ENCODE data around the gene ORC3. TPM values are rescaled to one million over a fixed set of nuclear protein-coding genes. Genes with fewer than 3 reads are reported as not detected.
A peak's percentile ranks its signal among the peaks of the same experiment; 100 is the strongest.

The ORC3 gene
- total RNA-seq, 1 donor from 2014 or later = 29.7 TPM

DNA sequence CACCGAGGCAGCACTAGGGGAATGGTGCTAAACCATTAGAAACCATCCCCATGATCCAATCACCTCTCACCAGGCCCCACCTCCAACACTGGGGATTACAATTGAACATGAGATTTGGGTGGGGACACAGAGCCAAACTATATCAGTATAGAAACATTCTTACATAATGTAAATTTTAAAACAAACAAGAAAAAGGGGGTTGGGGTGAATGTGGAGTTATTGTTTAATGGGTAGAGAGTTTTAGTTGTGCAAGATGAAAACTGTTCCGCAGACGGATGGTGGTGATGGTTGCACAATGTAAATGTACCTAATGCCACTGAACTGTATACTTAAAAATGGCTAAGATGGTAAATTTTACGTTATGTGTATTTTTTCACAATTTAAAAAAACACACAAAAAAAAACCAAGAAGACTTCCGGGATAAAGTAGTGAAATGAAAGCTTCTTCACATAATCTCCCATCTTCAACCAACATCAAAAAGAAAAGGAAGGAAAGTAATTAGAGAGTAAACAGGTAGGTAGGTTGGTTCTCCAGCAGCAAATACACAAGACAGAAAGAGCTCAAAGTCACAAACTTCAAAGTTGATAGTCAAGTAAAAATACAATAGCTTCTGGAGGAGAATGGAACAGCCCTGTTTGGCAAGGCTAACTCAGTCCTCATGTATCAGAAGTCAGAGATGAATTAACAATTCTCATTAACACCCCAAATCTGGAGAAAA, 16.5 kb upstream of the ORC3 start:
- TF ChIP-seq, protein P1, sequence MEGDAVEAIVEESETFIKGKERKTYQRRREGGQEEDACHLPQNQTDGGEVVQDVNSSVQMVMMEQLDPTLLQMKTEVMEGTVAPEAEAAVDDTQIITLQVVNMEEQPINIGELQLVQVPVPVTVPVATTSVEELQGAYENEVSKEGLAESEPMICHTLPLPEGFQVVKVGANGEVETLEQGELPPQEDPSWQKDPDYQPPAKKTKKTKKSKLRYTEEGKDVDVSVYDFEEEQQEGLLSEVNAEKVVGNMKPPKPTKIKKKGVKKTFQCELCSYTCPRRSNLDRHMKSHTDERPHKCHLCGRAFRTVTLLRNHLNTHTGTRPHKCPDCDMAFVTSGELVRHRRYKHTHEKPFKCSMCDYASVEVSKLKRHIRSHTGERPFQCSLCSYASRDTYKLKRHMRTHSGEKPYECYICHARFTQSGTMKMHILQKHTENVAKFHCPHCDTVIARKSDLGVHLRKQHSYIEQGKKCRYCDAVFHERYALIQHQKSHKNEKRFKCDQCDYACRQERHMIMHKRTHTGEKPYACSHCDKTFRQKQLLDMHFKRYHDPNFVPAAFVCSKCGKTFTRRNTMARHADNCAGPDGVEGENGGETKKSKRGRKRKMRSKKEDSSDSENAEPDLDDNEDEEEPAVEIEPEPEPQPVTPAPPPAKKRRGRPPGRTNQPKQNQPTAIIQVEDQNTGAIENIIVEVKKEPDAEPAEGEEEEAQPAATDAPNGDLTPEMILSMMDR (conservative IDR thresholded peaks at IDR 0.05; ENCODE audit: low read depth, low read length) = no peak

DNA sequence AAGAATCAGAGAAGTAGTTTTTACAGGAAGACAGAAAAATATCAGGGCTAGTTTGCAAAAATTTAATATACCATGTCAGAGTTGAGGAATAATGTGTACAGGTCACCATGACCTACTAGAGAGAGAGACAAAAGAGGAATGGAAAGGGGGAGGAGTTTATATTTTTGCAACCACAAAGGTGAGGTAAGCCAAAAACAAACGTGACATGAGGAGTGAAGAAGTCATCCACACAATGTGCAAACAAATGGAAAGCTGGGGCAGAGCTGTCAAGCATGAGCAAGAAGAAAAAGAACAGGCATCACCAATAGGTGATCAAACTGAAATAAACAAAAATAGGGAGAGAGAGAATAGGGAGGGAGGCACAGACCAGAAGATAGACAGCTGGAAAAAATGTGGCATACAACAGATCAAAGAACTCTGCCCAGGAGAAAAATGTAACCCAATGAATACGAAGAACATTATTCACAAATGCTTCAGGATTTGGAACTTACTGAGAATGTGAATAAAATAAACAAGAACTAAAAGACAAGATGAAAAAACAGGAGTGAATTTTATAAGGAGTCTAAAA, 15.6 kb upstream of the ORC3 start:
- DNase-seq (ENCODE audit: low read depth) = no peak
- TF ChIP-seq, protein P1 (conservative IDR thresholded peaks at IDR 0.05; ENCODE audit: low read depth, low read length) = no peak
- no peak overlapping the region for H3K4me3 ChIP-seq (ENCODE audit: low read depth, low read length)

More for the DNA sequence above, 16.5 kb upstream of the ORC3 start:
- no peak overlapping the region for H3K4me3 ChIP-seq (ENCODE audit: low read depth, low read length)
- DNase-seq (ENCODE audit: low read depth) = no peak

DNA sequence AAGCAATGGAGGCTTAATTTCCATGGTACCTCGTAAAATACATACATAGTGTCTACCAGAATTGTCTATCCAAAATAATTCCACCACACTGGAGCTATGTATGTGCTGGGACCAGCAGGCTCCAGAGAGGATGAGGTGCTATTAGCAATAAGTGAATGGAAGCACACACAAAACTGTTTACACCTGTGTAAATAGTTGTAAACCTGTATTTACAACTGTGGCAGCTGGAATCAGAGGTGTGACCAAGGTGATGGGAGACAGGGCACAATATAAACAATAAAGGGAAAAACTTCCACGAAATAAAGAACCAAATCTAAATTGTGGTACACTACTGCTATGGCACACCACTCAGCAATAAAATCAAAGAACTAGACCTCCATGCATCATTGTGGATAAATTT, 14.5 kb upstream of the ORC3 start:
- H3K4me3 ChIP-seq (ENCODE audit: low read depth, low read length) = no peak overlapping the region
- TF ChIP-seq, protein P1 (conservative IDR thresholded peaks at IDR 0.05; ENCODE audit: low read depth, low read length) = no peak
- DNase-seq (ENCODE audit: low read depth) = no peak

DNA sequence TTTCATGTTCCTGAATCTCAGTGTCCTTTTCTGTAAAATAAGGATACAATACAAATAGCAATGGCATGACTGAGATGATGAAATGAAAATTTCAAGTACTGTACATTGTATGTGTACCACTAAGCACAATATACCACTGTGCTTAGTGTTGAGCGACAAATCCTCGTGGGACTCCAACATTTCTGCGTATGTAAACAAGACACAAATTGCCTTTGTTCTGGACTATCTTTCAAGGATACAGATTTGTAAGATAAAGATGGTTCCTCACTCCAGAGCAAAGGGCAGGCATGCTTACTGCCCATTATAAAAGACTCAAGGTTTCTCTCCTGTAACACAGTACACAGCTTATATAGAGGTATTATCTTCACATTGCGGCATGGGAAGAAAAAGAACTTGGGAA, 6.1 kb upstream of the ORC3 start:
- H3K4me3 ChIP-seq (ENCODE audit: low read depth, low read length) = no peak overlapping the region
- no peak for DNase-seq (ENCODE audit: low read depth)
- TF ChIP-seq, protein P1 (conservative IDR thresholded peaks at IDR 0.05; ENCODE audit: low read depth, low read length) = no peak

DNA sequence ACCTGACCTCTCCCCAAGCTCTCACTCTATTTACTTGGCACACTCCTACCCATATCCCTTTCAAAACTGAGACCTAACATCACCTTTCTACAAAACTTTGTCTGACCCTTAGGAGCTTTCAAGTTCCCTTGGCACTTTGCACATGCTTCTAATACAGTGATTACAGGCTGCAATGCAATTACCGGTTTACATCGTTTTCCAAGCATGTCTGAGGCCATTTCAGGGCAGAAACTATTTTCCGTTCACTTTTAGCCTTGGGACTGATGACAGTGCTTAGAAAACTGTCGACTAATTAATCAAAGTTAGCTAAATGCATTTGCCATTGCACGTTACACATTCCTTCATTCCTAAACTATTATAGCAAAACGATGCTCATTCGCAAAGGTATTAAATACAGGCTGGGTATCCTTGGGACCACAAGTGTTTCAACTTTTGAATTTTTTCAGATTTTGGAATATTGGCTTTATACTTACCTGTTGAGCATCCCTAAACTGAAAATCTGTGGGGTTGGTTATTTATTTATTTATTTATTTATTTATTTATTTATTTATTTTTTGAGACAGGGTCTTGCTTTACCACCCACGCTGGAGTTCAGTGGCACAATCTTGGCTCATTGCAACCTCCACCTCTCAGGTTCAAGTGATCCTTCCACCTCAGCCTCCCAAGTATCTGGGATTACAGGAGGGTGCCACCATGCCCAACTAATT, 3.4 kb upstream of the ORC3 start:
- H3K4me3 ChIP-seq (ENCODE audit: low read depth, low read length) = no peak overlapping the region
- TF ChIP-seq, protein P1 (conservative IDR thresholded peaks at IDR 0.05; ENCODE audit: low read depth, low read length) = no peak
- DNase-seq (ENCODE audit: low read depth) = no peak

DNA sequence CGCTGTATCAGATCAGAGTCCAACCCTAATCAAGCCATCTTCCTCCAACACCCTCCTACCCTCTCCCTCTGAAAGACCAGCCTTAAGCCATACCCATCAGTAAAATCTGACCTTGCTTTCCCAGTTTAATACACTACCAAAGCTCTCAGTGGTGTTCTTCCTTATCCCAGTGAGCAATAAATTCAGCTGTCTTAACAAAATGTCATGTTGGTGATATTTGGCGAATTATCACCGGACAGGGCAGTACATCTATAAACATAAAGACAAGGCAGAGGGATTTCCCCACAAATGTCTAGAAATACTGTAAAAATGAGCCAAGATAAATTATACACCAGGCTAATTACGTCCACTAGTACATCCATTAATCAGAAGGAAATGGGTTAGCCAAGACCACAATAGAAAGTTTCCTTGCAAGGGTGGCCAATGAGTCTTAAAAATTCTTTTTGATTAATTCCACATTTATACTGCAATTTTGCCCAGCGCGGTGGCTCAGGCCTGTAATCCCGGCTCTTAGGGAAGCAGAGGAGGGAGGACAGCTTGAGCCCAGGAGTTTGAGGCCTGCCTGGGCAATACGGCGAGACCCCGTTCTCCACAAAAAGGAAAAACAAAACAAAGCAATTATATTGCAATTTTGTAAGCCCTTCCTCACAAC, 1.1 kb upstream of the ORC3 start:
- TF ChIP-seq, protein P1 (conservative IDR thresholded peaks at IDR 0.05; ENCODE audit: low read depth, low read length) = no peak
- DNase-seq (ENCODE audit: low read depth) = no peak
- H3K4me3 ChIP-seq (ENCODE audit: low read depth, low read length) = peak overlapping the region; percentile 81

Measured in epithelial cell of proximal tubule (primary cell).